Skin epidermis (tissue), 12 donors: ENCODE measurements around the gene UPF1.
"Not testable (repeated sequence)": the region's sequence is repeated elsewhere in the genome, so short reads cannot be mapped to it uniquely, and the experiment has no call there.

Experiments used
- H3K27ac ChIP-seq, 21 experiments: fragments of 200-600 bp; sonication (generic) in 11 of 21; one replicate each; pipeline ENCODE4 v1.5.0; 2020; ENCODE audit warnings: mild to moderate bottlenecking in 3 of 21, inconsistent platforms in 2 of 21, moderate library complexity in 2 of 21
- H3K4me3 ChIP-seq, 7 experiments: fragments of 200-600 bp; sonication (generic) in 2 of 7; one replicate each; pipeline ENCODE4 v1.5.0; 2020; ENCODE audit warnings: inconsistent platforms in 2 of 7, mild to moderate bottlenecking in 2 of 7, moderate library complexity in 1 of 7

Gene UPF1

GRCh38 chr19:18905513-18906236, 73.9 kb downstream of the UPF1 start:
- H3K27ac ChIP-seq = no peak overlapping the region

GRCh38 chr19:18906605-18907519, 75.1 kb downstream of the UPF1 start:
- Histone ChIP-seq H3K4me3 (no peak overlapping the region), H3K27ac (no peak overlapping the region)

More at GRCh38 chr19:18905513-18906236, 73.9 kb downstream of the UPF1 start:
- no peak overlapping the region for H3K4me3 ChIP-seq

GRCh38 chr19:18908917-18909619, 77.3 kb downstream of the UPF1 start:
- H3K27ac ChIP-seq = no peak overlapping the region
- H3K4me3 ChIP-seq = no peak overlapping the region

GRCh38 chr19:18910010-18910409, 78.3 kb downstream of the UPF1 start:
- H3K4me3 ChIP-seq = no peak overlapping the region
- no peak overlapping the region for H3K27ac ChIP-seq

GRCh38 chr19:18910801-18911436, 79.2 kb downstream of the UPF1 start:
- Histone ChIP-seq H3K4me3 (no peak overlapping the region), H3K27ac (no peak overlapping the region)

GRCh38 chr19:18912933-18913332, 81.2 kb downstream of the UPF1 start:
- Histone ChIP-seq H3K4me3 (no peak overlapping the region), H3K27ac (no peak overlapping the region)

- Histone ChIP-seq H3K27ac (no peak overlapping the region), H3K4me3 (no peak overlapping the region)
These were observed 81.7 kb downstream of the UPF1 start for GRCh38 chr19:18913466-18913865.

- Histone ChIP-seq H3K4me3 (no peak overlapping the region), H3K27ac (no peak overlapping the region)
These were observed 83.9 kb downstream of the UPF1 start for GRCh38 chr19:18915639-18916038.

GRCh38 chr19:18917593-18917992, 85.8 kb downstream of the UPF1 start:
- H3K4me3 ChIP-seq, H3K27ac ChIP-seq: not testable (repeated sequence)
